ENCODE results near the gene XAGE3. TPM values are rescaled to one million over a fixed set of nuclear protein-coding genes. Genes with fewer than 3 reads are reported as not detected.
"Not testable (repeated sequence)": the region's sequence is repeated elsewhere in the genome, so short reads cannot be mapped to it uniquely, and the experiment has no call there.

Gene XAGE3
- not detected for polyA plus RNA-seq
- long read RNA-seq, donor 1, result 0 reads
- long read RNA-seq, donor 2, result 0 reads
- long read RNA-seq, donor 3, result 0 reads
- long read RNA-seq, donor 4, result 0 reads
- long read RNA-seq, donor 5, result 0 reads
- long read RNA-seq, donor 6, result 0 reads
- long read RNA-seq, donor 7, result 0 reads
- long read RNA-seq, donor 8, result 0 reads
- long read RNA-seq, donor 9, result 0 reads
- long read RNA-seq, donor 10, result 0 reads

- FAIRE-seq, result no peak
- WGBS, 3 donors, result 89 to 95% (median 91%) methylated on average over 30 to 35 of the region's 35 CpGs
- H3K4me1 ChIP-seq (ENCODE audit: control insufficient read depth in 3 of 3, insufficient read depth in 2 of 3, low read depth in 1 of 3, low read length in 2 of 3), result peaks cover 0 to 4% (median 0%) of the 10 kb centered on the region in 3 donors
- no peak for DNase-seq
- H3K9me3 ChIP-seq (ENCODE audit: control insufficient read depth in 2 of 2, insufficient read depth in 1 of 2, low read depth in 1 of 2, low read length in 1 of 2), result no peaks in the 10 kb centered on the region
- H3K4me3 ChIP-seq (ENCODE audit: low read depth in 1 of 3, low read length in 3 of 3), result no peak within 1 kb of the TSS
- no peak within 1 kb of the TSS for H3K27ac ChIP-seq (ENCODE audit: low read depth in 1 of 3, low read length in 2 of 3)
- no peaks in the 10 kb centered on the region for H3K27me3 ChIP-seq (ENCODE audit: control insufficient read depth in 3 of 3, insufficient read depth in 3 of 3, low read length in 3 of 3)
- no peaks in the 10 kb centered on the region for H3K36me3 ChIP-seq (ENCODE audit: control insufficient read depth in 3 of 3, insufficient read depth in 2 of 3, low read depth in 1 of 3, low read length in 3 of 3)
Observed at GRCh38 chrX:52867610-52868348, at the start of gene XAGE3. Gene XAGE3, minus strand, starts transcription at chrX:52868083. Its CDS starts 950 bp downstream, at chrX:52867133.

- H3K36me3 ChIP-seq (ENCODE audit: control insufficient read depth in 3 of 3, insufficient read depth in 2 of 3, low read depth in 1 of 3, low read length in 3 of 3); FAIRE-seq; DNase-seq; H3K4me1 ChIP-seq (ENCODE audit: control insufficient read depth in 3 of 3, insufficient read depth in 2 of 3, low read depth in 1 of 3, low read length in 2 of 3); H3K4me3 ChIP-seq (ENCODE audit: low read depth in 1 of 3, low read length in 3 of 3); H3K27ac ChIP-seq (ENCODE audit: low read depth in 1 of 3, low read length in 2 of 3); H3K27me3 ChIP-seq (ENCODE audit: control insufficient read depth in 3 of 3, insufficient read depth in 3 of 3, low read length in 3 of 3); H3K9me3 ChIP-seq (ENCODE audit: control insufficient read depth in 2 of 2, insufficient read depth in 1 of 2, low read depth in 1 of 2, low read length in 1 of 2): not testable (repeated sequence)
- no CpG with 5 or more reads among the region's 3 CpGs for WGBS, 3 donors
Observed at GRCh38 chrX:52914704-52915103, 46.8 kb upstream of the XAGE3 start.

- DNase-seq; H3K27me3 ChIP-seq (ENCODE audit: control insufficient read depth in 3 of 3, insufficient read depth in 3 of 3, low read length in 3 of 3); H3K9me3 ChIP-seq (ENCODE audit: control insufficient read depth in 2 of 2, insufficient read depth in 1 of 2, low read depth in 1 of 2, low read length in 1 of 2); H3K36me3 ChIP-seq (ENCODE audit: control insufficient read depth in 3 of 3, insufficient read depth in 2 of 3, low read depth in 1 of 3, low read length in 3 of 3); FAIRE-seq; H3K4me3 ChIP-seq (ENCODE audit: low read depth in 1 of 3, low read length in 3 of 3); H3K27ac ChIP-seq (ENCODE audit: low read depth in 1 of 3, low read length in 2 of 3); H3K4me1 ChIP-seq (ENCODE audit: control insufficient read depth in 3 of 3, insufficient read depth in 2 of 3, low read depth in 1 of 3, low read length in 2 of 3): not testable (repeated sequence)
- no CpG with 5 or more reads among the region's 9 CpGs for WGBS, 3 donors
Observed at GRCh38 chrX:52913681-52914080, 45.8 kb upstream of the XAGE3 start.

GRCh38 chrX:52909313-52909969, 41.6 kb upstream of the XAGE3 start:
- H3K36me3 ChIP-seq (ENCODE audit: control insufficient read depth in 3 of 3, insufficient read depth in 2 of 3, low read depth in 1 of 3, low read length in 3 of 3); H3K27ac ChIP-seq (ENCODE audit: low read depth in 1 of 3, low read length in 2 of 3); H3K4me3 ChIP-seq (ENCODE audit: low read depth in 1 of 3, low read length in 3 of 3); FAIRE-seq; H3K4me1 ChIP-seq (ENCODE audit: control insufficient read depth in 3 of 3, insufficient read depth in 2 of 3, low read depth in 1 of 3, low read length in 2 of 3); H3K9me3 ChIP-seq (ENCODE audit: control insufficient read depth in 2 of 2, insufficient read depth in 1 of 2, low read depth in 1 of 2, low read length in 1 of 2); DNase-seq; H3K27me3 ChIP-seq (ENCODE audit: control insufficient read depth in 3 of 3, insufficient read depth in 3 of 3, low read length in 3 of 3): not testable (repeated sequence)
- WGBS, 3 donors, result no CpG with 5 or more reads among the region's 12 CpGs

- not testable (repeated sequence) for DNase-seq; FAIRE-seq; H3K9me3 ChIP-seq (ENCODE audit: control insufficient read depth in 2 of 2, insufficient read depth in 1 of 2, low read depth in 1 of 2, low read length in 1 of 2); H3K27ac ChIP-seq (ENCODE audit: low read depth in 1 of 3, low read length in 2 of 3); H3K4me3 ChIP-seq (ENCODE audit: low read depth in 1 of 3, low read length in 3 of 3); H3K36me3 ChIP-seq (ENCODE audit: control insufficient read depth in 3 of 3, insufficient read depth in 2 of 3, low read depth in 1 of 3, low read length in 3 of 3); H3K27me3 ChIP-seq (ENCODE audit: control insufficient read depth in 3 of 3, insufficient read depth in 3 of 3, low read length in 3 of 3); H3K4me1 ChIP-seq (ENCODE audit: control insufficient read depth in 3 of 3, insufficient read depth in 2 of 3, low read depth in 1 of 3, low read length in 2 of 3)
- no CpG with 5 or more reads among the region's 17 CpGs for WGBS, 3 donors
Observed at GRCh38 chrX:52907900-52908299, 40.0 kb upstream of the XAGE3 start.

GRCh38 chrX:52907137-52907536, 39.3 kb upstream of the XAGE3 start:
- not testable (repeated sequence) for H3K4me1 ChIP-seq (ENCODE audit: control insufficient read depth in 3 of 3, insufficient read depth in 2 of 3, low read depth in 1 of 3, low read length in 2 of 3); H3K4me3 ChIP-seq (ENCODE audit: low read depth in 1 of 3, low read length in 3 of 3); H3K27ac ChIP-seq (ENCODE audit: low read depth in 1 of 3, low read length in 2 of 3); FAIRE-seq; H3K9me3 ChIP-seq (ENCODE audit: control insufficient read depth in 2 of 2, insufficient read depth in 1 of 2, low read depth in 1 of 2, low read length in 1 of 2); DNase-seq; H3K27me3 ChIP-seq (ENCODE audit: control insufficient read depth in 3 of 3, insufficient read depth in 3 of 3, low read length in 3 of 3); H3K36me3 ChIP-seq (ENCODE audit: control insufficient read depth in 3 of 3, insufficient read depth in 2 of 3, low read depth in 1 of 3, low read length in 3 of 3)
- WGBS, 3 donors, result no CpG with 5 or more reads among the region's 17 CpGs

- not testable (repeated sequence) for H3K27ac ChIP-seq (ENCODE audit: low read depth in 1 of 3, low read length in 2 of 3); H3K9me3 ChIP-seq (ENCODE audit: control insufficient read depth in 2 of 2, insufficient read depth in 1 of 2, low read depth in 1 of 2, low read length in 1 of 2); H3K27me3 ChIP-seq (ENCODE audit: control insufficient read depth in 3 of 3, insufficient read depth in 3 of 3, low read length in 3 of 3); FAIRE-seq; H3K4me1 ChIP-seq (ENCODE audit: control insufficient read depth in 3 of 3, insufficient read depth in 2 of 3, low read depth in 1 of 3, low read length in 2 of 3); H3K36me3 ChIP-seq (ENCODE audit: control insufficient read depth in 3 of 3, insufficient read depth in 2 of 3, low read depth in 1 of 3, low read length in 3 of 3); H3K4me3 ChIP-seq (ENCODE audit: low read depth in 1 of 3, low read length in 3 of 3); DNase-seq
- WGBS, 3 donors, result no CpG with 5 or more reads among the region's 4 CpGs
Observed at GRCh38 chrX:52906072-52906471, 38.2 kb upstream of the XAGE3 start.

GRCh38 chrX:52905531-52905930, 37.6 kb upstream of the XAGE3 start:
- no CpG with 5 or more reads among the region's 10 CpGs for WGBS, 3 donors
- H3K27me3 ChIP-seq (ENCODE audit: control insufficient read depth in 3 of 3, insufficient read depth in 3 of 3, low read length in 3 of 3); H3K36me3 ChIP-seq (ENCODE audit: control insufficient read depth in 3 of 3, insufficient read depth in 2 of 3, low read depth in 1 of 3, low read length in 3 of 3); FAIRE-seq; H3K27ac ChIP-seq (ENCODE audit: low read depth in 1 of 3, low read length in 2 of 3); DNase-seq; H3K9me3 ChIP-seq (ENCODE audit: control insufficient read depth in 2 of 2, insufficient read depth in 1 of 2, low read depth in 1 of 2, low read length in 1 of 2); H3K4me3 ChIP-seq (ENCODE audit: low read depth in 1 of 3, low read length in 3 of 3); H3K4me1 ChIP-seq (ENCODE audit: control insufficient read depth in 3 of 3, insufficient read depth in 2 of 3, low read depth in 1 of 3, low read length in 2 of 3): not testable (repeated sequence)
